ENCODE results near the gene ADAMTS3. TPM values are rescaled to one million over a fixed set of nuclear protein-coding genes. Genes with fewer than 3 reads are reported as not detected.
"Not testable (repeated sequence)": the region's sequence is repeated elsewhere in the genome, so short reads cannot be mapped to it uniquely, and the experiment has no call there.

The ADAMTS3 gene
- total RNA-seq, 3 donors from 2014 or later: 0.17 to 0.57 (median 0.41) TPM

DNA sequence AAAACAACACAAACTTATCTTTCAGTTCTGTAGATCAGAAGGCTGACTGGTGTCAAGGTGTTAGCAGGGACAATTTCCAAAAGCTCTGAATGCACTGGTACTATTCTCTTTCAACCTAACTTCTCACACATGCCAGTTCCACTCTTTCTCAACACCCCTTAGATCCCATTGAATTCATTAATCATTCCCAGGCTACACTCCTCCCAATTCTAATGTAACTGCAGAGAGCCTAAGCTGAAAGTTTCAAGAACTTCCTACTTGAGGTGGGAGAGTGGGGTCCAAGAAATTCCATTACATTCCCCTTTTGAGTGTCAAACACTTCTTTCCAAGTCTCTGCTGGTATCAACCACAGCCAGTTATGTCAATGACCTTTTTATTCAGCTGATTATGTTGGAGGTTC is 142.0 kb downstream of the ADAMTS3 start:
- Histone ChIP-seq H3K4me3 (no peak overlapping the region), H3K36me3 (ENCODE audit: low read depth) (no peaks in the 10 kb centered on the region), H3K4me1 (ENCODE audit: low read depth) (no peaks in the 10 kb centered on the region), H3K9me3 (no peaks in the 10 kb centered on the region)
- TF ChIP-seq, protein P1, sequence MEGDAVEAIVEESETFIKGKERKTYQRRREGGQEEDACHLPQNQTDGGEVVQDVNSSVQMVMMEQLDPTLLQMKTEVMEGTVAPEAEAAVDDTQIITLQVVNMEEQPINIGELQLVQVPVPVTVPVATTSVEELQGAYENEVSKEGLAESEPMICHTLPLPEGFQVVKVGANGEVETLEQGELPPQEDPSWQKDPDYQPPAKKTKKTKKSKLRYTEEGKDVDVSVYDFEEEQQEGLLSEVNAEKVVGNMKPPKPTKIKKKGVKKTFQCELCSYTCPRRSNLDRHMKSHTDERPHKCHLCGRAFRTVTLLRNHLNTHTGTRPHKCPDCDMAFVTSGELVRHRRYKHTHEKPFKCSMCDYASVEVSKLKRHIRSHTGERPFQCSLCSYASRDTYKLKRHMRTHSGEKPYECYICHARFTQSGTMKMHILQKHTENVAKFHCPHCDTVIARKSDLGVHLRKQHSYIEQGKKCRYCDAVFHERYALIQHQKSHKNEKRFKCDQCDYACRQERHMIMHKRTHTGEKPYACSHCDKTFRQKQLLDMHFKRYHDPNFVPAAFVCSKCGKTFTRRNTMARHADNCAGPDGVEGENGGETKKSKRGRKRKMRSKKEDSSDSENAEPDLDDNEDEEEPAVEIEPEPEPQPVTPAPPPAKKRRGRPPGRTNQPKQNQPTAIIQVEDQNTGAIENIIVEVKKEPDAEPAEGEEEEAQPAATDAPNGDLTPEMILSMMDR (IDR thresholded peaks at IDR 0.05): no peak
- no peak for DNase-seq
- intact Hi-C loops (cut with DNase I, micrococcal nuclease): no loop called here
- ATAC-seq: no peak

DNA sequence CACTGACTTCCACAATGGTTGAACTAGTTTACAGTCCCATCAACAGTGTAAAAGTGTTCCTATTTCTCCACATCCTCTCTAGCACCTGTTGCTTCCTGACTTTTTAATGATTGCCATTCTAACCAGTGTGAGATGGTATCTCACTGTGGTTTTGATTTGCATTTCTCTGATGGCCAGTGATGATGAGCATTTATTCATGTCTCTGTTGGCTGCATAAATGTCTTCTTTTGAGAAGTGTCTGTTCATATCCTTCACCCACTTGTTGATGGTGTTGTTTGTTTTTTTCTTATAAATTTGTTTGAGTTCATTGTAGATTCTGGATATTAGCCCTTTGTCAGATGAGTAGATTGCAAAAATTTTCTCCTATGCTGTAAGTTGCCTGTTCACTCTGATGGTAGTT is 143.1 kb downstream of the ADAMTS3 start:
- not testable (repeated sequence) for H3K4me3 ChIP-seq, ATAC-seq, DNase-seq

DNA sequence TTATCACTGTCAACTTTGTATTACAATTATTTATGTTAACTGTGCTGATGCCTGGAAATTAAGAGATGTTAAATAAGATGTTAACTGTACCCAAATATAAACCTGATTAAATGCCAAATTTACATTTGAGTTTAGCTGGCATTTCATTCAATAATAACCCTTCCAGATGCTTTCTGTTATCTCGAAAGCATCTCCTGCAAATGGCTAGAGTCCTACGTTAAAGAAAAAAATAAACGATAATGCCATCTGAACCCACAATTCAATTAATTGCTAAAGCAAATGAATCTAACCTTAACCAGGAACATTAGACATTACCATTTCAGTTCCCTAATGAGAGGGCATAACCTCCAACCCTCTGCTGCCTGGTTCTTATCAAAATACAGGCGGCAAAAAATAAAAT is 145.0 kb downstream of the ADAMTS3 start:
- ATAC-seq: no peak

More for the DNA sequence above, 143.1 kb downstream of the ADAMTS3 start:
- H3K9me3 ChIP-seq; H3K36me3 ChIP-seq (ENCODE audit: low read depth); intact Hi-C loops (cut with DNase I, micrococcal nuclease); H3K4me1 ChIP-seq (ENCODE audit: low read depth): not testable (repeated sequence)

DNA sequence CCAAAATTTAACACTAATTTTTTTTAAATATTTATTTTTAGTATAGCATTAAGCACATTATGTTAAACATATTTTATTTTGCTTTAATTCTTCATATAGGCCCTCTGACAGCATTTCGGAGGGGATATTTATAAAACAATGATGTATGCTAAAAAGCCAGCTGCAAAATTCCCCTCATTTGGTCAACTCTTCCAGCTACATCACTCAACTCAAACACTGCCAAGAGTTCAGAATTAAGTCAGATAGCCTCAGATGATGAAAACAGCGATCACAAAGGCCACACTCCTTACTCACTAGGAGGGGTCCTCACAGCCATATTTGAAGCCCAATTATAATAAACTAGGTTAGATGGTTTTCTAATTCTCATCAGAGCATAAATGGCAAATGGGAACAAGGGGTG is 146.6 kb downstream of the ADAMTS3 start:
- H3K4me3 ChIP-seq: no peak overlapping the region
- ATAC-seq (no peak), DNase-seq (no peak)
- intact Hi-C loops (cut with DNase I, micrococcal nuclease): no loop called here
- no peaks in the 10 kb centered on the region for H3K9me3 ChIP-seq
- TF ChIP-seq, protein P1 (IDR thresholded peaks at IDR 0.05): no peak
- H3K4me1 ChIP-seq (ENCODE audit: low read depth): no peaks in the 10 kb centered on the region
- H3K36me3 ChIP-seq (ENCODE audit: low read depth): no peaks in the 10 kb centered on the region

More for the DNA sequence above, 145.0 kb downstream of the ADAMTS3 start:
- intact Hi-C loops (cut with DNase I, micrococcal nuclease): no loop called here
- Histone ChIP-seq H3K36me3 (ENCODE audit: low read depth) (no peaks in the 10 kb centered on the region), H3K9me3 (no peaks in the 10 kb centered on the region), H3K4me1 (ENCODE audit: low read depth) (no peaks in the 10 kb centered on the region), H3K4me3 (no peak overlapping the region)
- TF ChIP-seq, protein P1 (IDR thresholded peaks at IDR 0.05): no peak
- no peak for DNase-seq

DNA sequence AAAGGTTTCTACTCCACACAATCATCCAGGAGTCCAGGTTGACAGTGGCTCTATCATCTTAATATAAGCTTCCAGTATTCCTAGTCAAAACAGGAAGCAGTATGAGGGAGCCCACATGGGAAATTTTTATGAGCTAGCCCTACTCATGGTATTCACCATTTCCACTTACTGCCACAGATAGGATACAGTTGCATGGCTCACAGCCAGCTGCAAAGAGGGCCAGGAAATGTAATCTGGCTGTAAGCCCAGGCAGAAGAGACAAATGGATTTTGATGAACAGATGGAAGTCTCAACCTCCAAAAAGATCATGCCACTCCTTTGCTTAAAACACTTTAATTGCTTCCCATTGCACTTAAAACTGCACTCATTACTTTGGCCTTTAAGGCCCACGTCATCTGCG is 150.6 kb downstream of the ADAMTS3 start:
- ATAC-seq (no peak), DNase-seq (peak in 1 of 3 donors; percentile 12)
- H3K4me1 ChIP-seq (ENCODE audit: low read depth): no peaks in the 10 kb centered on the region
- no peak overlapping the region for H3K4me3 ChIP-seq
- no peaks in the 10 kb centered on the region for H3K9me3 ChIP-seq
- TF ChIP-seq, protein P1 (IDR thresholded peaks at IDR 0.05): no peak
- no peaks in the 10 kb centered on the region for H3K36me3 ChIP-seq (ENCODE audit: low read depth)
- intact Hi-C loops (cut with DNase I, micrococcal nuclease): no loop called here

DNA sequence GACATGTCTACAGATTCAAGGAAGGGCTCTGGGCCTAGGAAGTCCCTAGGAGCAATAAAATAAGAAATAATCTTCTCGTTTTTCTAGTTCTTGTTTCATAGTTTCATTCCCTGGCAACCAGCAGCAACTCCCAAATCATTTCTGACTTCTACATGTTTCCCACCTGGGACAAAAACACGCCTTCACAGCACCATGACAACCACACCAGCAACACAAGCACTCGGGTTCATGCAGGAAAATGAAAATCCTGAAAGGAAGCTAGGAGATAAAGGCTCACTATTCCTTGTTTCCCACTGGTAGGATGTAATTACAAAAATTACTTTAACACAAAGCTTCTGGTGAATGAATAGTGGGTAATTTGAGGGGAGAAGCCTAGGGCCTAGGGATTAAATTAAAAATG is 158.9 kb downstream of the ADAMTS3 start:
- TF ChIP-seq, protein P1 (IDR thresholded peaks at IDR 0.05): no peak
- no peak overlapping the region for H3K4me3 ChIP-seq
- DNase-seq (no peak), ATAC-seq (no peak)
- H3K4me1 ChIP-seq (ENCODE audit: low read depth): no peaks in the 10 kb centered on the region
- no peaks in the 10 kb centered on the region for H3K36me3 ChIP-seq (ENCODE audit: low read depth)
- H3K9me3 ChIP-seq: no peaks in the 10 kb centered on the region
- intact Hi-C loops (cut with DNase I, micrococcal nuclease): no loop called here
